ENCODE data around the gene TMEM163. TPM values are rescaled to one million over a fixed set of nuclear protein-coding genes. Genes with fewer than 3 reads are reported as not detected.

The TMEM163 gene
- total and polyA plus RNA-seq, 4 donors = 0.25 to 0.62 (median 0.36) TPM; not detected in 1

GRCh38 chr2:134706587-134707329 lies 12.0 kb downstream of the TMEM163 start:
- Histone ChIP-seq H3K27ac (ENCODE audit: low read depth in 1 of 2, low read length in 2 of 2) (no peak overlapping the region), H3K27me3 (ENCODE audit: control insufficient read depth in 1 of 2, insufficient read depth in 2 of 2, low read length in 1 of 2) (no peaks in the 10 kb centered on the region), H3K4me1 (ENCODE audit: control insufficient read depth in 1 of 2, insufficient read depth in 2 of 2, low read length in 2 of 2) (no peaks in the 10 kb centered on the region), H3K9me3 (ENCODE audit: control insufficient read depth, low read length) (no peaks in the 10 kb centered on the region), H3K36me3 (ENCODE audit: control insufficient read depth in 1 of 2, insufficient read depth in 2 of 2, low read length in 1 of 2) (no peaks in the 10 kb centered on the region), H3K4me3 (ENCODE audit: low read length in 2 of 2) (no peak overlapping the region)
- 40 to 44% methylated on average over 18 of the region's 18 CpGs for WGBS, 2 donors
- no peak for DNase-seq
- intact Hi-C loops (cut with DNase I) = no loop called here
- ATAC-seq (ENCODE audit: low FRiP score) = peak; percentile 35

- intact Hi-C loops (cut with DNase I) = no loop called here
- Histone ChIP-seq H3K9me3 (ENCODE audit: control insufficient read depth, low read length) (no peaks in the 10 kb centered on the region), H3K4me1 (ENCODE audit: control insufficient read depth in 1 of 2, insufficient read depth in 2 of 2, low read length in 2 of 2) (no peaks in the 10 kb centered on the region), H3K27ac (ENCODE audit: low read depth in 1 of 2, low read length in 2 of 2) (no peak overlapping the region), H3K27me3 (ENCODE audit: control insufficient read depth in 1 of 2, insufficient read depth in 2 of 2, low read length in 1 of 2) (no peaks in the 10 kb centered on the region), H3K4me3 (ENCODE audit: low read length in 2 of 2) (no peak overlapping the region), H3K36me3 (ENCODE audit: control insufficient read depth in 1 of 2, insufficient read depth in 2 of 2, low read length in 1 of 2) (no peaks in the 10 kb centered on the region)
- peak; percentile 33 for ATAC-seq (ENCODE audit: low FRiP score)
- WGBS, 2 donors = 53 to 54% methylated on average over 21 of the region's 21 CpGs
- DNase-seq = no peak
Measured at GRCh38 chr2:134705861-134706586, 12.8 kb downstream of the TMEM163 start.

DNA sequence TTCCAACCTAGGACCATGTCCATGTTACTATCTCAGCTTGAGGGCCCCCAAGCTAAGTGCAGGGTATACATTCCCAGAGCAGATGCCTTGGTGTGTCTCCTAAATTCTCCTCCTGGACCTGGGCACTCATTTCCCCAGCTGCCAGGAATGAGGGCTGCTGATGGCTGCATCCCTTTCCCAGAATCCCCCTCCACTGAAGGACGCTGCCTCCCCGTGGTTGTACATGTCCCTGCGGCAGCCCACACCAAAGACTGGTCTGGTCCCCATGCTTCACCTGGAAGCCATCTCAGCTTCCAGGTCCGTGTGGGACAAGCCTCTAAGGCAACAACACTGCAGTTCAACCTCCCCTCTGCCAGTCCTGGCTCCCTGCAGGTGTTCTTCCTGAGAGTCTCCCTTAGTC lies 14.6 kb downstream of the TMEM163 start:
- intact Hi-C loops (cut with DNase I) = no loop called here
- no peak for DNase-seq
- H3K4me1 ChIP-seq (ENCODE audit: control insufficient read depth in 1 of 2, insufficient read depth in 2 of 2, low read length in 2 of 2) = no peaks in the 10 kb centered on the region
- no peaks in the 10 kb centered on the region for H3K36me3 ChIP-seq (ENCODE audit: control insufficient read depth in 1 of 2, insufficient read depth in 2 of 2, low read length in 1 of 2)
- 70 to 75% methylated on average over 4 of the region's 4 CpGs for WGBS, 2 donors
- H3K27me3 ChIP-seq (ENCODE audit: control insufficient read depth in 1 of 2, insufficient read depth in 2 of 2, low read length in 1 of 2) = no peaks in the 10 kb centered on the region
- no peak overlapping the region for H3K4me3 ChIP-seq (ENCODE audit: low read length in 2 of 2)
- no peak overlapping the region for H3K27ac ChIP-seq (ENCODE audit: low read depth in 1 of 2, low read length in 2 of 2)
- ATAC-seq (ENCODE audit: low FRiP score) = no peak
- no peaks in the 10 kb centered on the region for H3K9me3 ChIP-seq (ENCODE audit: control insufficient read depth, low read length)

GRCh38 chr2:134703426-134703825 lies 15.4 kb downstream of the TMEM163 start:
- no peaks in the 10 kb centered on the region for H3K27me3 ChIP-seq (ENCODE audit: control insufficient read depth in 1 of 2, insufficient read depth in 2 of 2, low read length in 1 of 2)

DNA sequence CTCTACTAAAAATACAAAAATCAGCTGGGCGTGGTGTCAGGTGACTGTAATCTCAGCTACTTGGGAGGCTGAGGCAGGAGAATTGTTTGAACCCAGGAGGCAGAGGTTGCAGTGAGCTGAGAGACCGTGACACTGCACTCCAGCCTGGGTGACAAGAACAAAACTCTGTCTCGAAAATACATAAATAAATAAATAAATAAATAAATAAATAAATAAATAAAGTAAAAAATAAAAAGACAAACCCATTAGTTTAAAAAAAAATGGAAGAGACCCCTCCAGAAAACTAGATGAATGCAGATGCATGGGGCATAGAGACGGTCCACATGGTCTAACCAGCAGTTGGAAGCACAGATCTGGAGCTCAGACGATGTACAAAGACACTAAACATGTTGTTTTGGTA lies 18.1 kb downstream of the TMEM163 start:
- Histone ChIP-seq H3K9me3 (ENCODE audit: control insufficient read depth, low read length) (no peaks in the 10 kb centered on the region), H3K27me3 (ENCODE audit: control insufficient read depth in 1 of 2, insufficient read depth in 2 of 2, low read length in 1 of 2) (no peaks in the 10 kb centered on the region), H3K36me3 (ENCODE audit: control insufficient read depth in 1 of 2, insufficient read depth in 2 of 2, low read length in 1 of 2) (no peaks in the 10 kb centered on the region), H3K4me1 (ENCODE audit: control insufficient read depth in 1 of 2, insufficient read depth in 2 of 2, low read length in 2 of 2) (no peaks in the 10 kb centered on the region), H3K4me3 (ENCODE audit: low read length in 2 of 2) (no peak overlapping the region), H3K27ac (ENCODE audit: low read depth in 1 of 2, low read length in 2 of 2) (no peak overlapping the region)
- intact Hi-C loops (cut with DNase I) = no loop called here
- WGBS, 2 donors = 71 to 78% methylated on average over 5 of the region's 5 CpGs
- ATAC-seq (ENCODE audit: low FRiP score) = no peak
- DNase-seq = no peak

More at GRCh38 chr2:134703426-134703825, 15.4 kb downstream of the TMEM163 start:
- intact Hi-C loops (cut with DNase I) = no loop called here
- Histone ChIP-seq H3K27ac (ENCODE audit: low read depth in 1 of 2, low read length in 2 of 2) (no peak overlapping the region), H3K4me1 (ENCODE audit: control insufficient read depth in 1 of 2, insufficient read depth in 2 of 2, low read length in 2 of 2) (no peaks in the 10 kb centered on the region), H3K4me3 (ENCODE audit: low read length in 2 of 2) (no peak overlapping the region), H3K9me3 (ENCODE audit: control insufficient read depth, low read length) (no peaks in the 10 kb centered on the region), H3K36me3 (ENCODE audit: control insufficient read depth in 1 of 2, insufficient read depth in 2 of 2, low read length in 1 of 2) (no peaks in the 10 kb centered on the region)
- no peak for ATAC-seq (ENCODE audit: low FRiP score)
- 33 to 48% methylated on average over 1 of the region's 1 CpG for WGBS, 2 donors
- DNase-seq = no peak

GRCh38 chr2:134694411-134694810 lies 24.4 kb downstream of the TMEM163 start:
- Histone ChIP-seq H3K27me3 (ENCODE audit: control insufficient read depth in 1 of 2, insufficient read depth in 2 of 2, low read length in 1 of 2) (no peaks in the 10 kb centered on the region), H3K4me3 (ENCODE audit: low read length in 2 of 2) (no peak overlapping the region), H3K4me1 (ENCODE audit: control insufficient read depth in 1 of 2, insufficient read depth in 2 of 2, low read length in 2 of 2) (no peaks in the 10 kb centered on the region), H3K9me3 (ENCODE audit: control insufficient read depth, low read length) (peaks cover 3% of the 10 kb centered on the region), H3K36me3 (ENCODE audit: control insufficient read depth in 1 of 2, insufficient read depth in 2 of 2, low read length in 1 of 2) (no peaks in the 10 kb centered on the region), H3K27ac (ENCODE audit: low read depth in 1 of 2, low read length in 2 of 2) (no peak overlapping the region)
- intact Hi-C loops (cut with DNase I) = no loop called here
- DNase-seq (no peak), ATAC-seq (ENCODE audit: low FRiP score) (no peak)

GRCh38 chr2:134693359-134694330 lies 25.2 kb downstream of the TMEM163 start:
- intact Hi-C loops (cut with DNase I) = no loop called here
- DNase-seq = no peak
- Histone ChIP-seq H3K4me3 (ENCODE audit: low read length in 2 of 2) (no peak overlapping the region), H3K36me3 (ENCODE audit: control insufficient read depth in 1 of 2, insufficient read depth in 2 of 2, low read length in 1 of 2) (no peaks in the 10 kb centered on the region), H3K27ac (ENCODE audit: low read depth in 1 of 2, low read length in 2 of 2) (no peak overlapping the region), H3K27me3 (ENCODE audit: control insufficient read depth in 1 of 2, insufficient read depth in 2 of 2, low read length in 1 of 2) (no peaks in the 10 kb centered on the region), H3K4me1 (ENCODE audit: control insufficient read depth in 1 of 2, insufficient read depth in 2 of 2, low read length in 2 of 2) (no peaks in the 10 kb centered on the region), H3K9me3 (ENCODE audit: control insufficient read depth, low read length) (peaks cover 3% of the 10 kb centered on the region)
- 92 to 94% methylated on average over 6 of the region's 6 CpGs for WGBS, 2 donors
- ATAC-seq (ENCODE audit: low FRiP score) = no peak

- H3K4me1 ChIP-seq (ENCODE audit: control insufficient read depth in 1 of 2, insufficient read depth in 2 of 2, low read length in 2 of 2) = no peaks in the 10 kb centered on the region
- no peaks in the 10 kb centered on the region for H3K27me3 ChIP-seq (ENCODE audit: control insufficient read depth in 1 of 2, insufficient read depth in 2 of 2, low read length in 1 of 2)
- no peaks in the 10 kb centered on the region for H3K36me3 ChIP-seq (ENCODE audit: control insufficient read depth in 1 of 2, insufficient read depth in 2 of 2, low read length in 1 of 2)
- no peak for ATAC-seq (ENCODE audit: low FRiP score)
- no peak for DNase-seq
- intact Hi-C loops (cut with DNase I) = no loop called here
- peaks cover 3% of the 10 kb centered on the region for H3K9me3 ChIP-seq (ENCODE audit: control insufficient read depth, low read length)
- H3K4me3 ChIP-seq (ENCODE audit: low read length in 2 of 2) = no peak overlapping the region
- no peak overlapping the region for H3K27ac ChIP-seq (ENCODE audit: low read depth in 1 of 2, low read length in 2 of 2)
- WGBS, 2 donors = 41 to 54% methylated on average over 5 of the region's 5 CpGs
Measured at GRCh38 chr2:134692499-134692898, 26.3 kb downstream of the TMEM163 start.

Measured in aorta (tissue), 5 donors.